Renal cortex interstitium (tissue), 11 donors: Measurements from ENCODE around the gene MAGED2. TPM values are rescaled to one million over a fixed set of nuclear protein-coding genes. Genes with fewer than 3 reads are reported as not detected.

Experiments
- DNase-seq, 11 donors: peaks; one replicate each; pipeline ENCODE4 v3.0.0-alpha.2; 2013; ENCODE audit warnings: low read depth in 9 of 11, low spot score in 4 of 11; ENCODE audit errors: extremely low read depth in 1 of 11
- polyA plus RNA-seq, 3 donors: library from polyadenylated mRNA; unstranded; fragments of 120-200 nt; gene quantifications; one replicate each; pipeline ENCODE4 v1.2.1, GENCODE V29; 2013; ENCODE audit not compliant: insufficient read length in 3 of 3

MAGED2 gene
- polyA plus RNA-seq, 3 donors, result 651 to 783 (median 710) TPM

GRCh38 chrX:54798137-54798536, 9.4 kb upstream of the MAGED2 start, which contains the start of gene ITIH6:
ITIH6 (minus strand) TSS chrX:54798255; CDS start chrX:54798210, 45 bp downstream.
- DNase-seq, result no peak

GRCh38 chrX:54799046-54799445, 8.5 kb upstream of the MAGED2 start:
- DNase-seq, result no peak

GRCh38 chrX:54808109-54808604, 612 bp downstream of the MAGED2 start:
- peak in 10 of 11 donors; percentile 55 to 75 (median 70) for DNase-seq

GRCh38 chrX:54808605-54809483, 1.3 kb downstream of the MAGED2 start:
- peak; percentile 89 to 96 (median 93) for DNase-seq

- DNase-seq, result no peak
Observed at GRCh38 chrX:54810532-54810931, 3.0 kb downstream of the MAGED2 start.

GRCh38 chrX:54811301-54811885, 3.8 kb downstream of the MAGED2 start:
- DNase-seq, result no peak

- DNase-seq, result no peak
Observed at GRCh38 chrX:54812306-54812705, 4.8 kb downstream of the MAGED2 start.

- no peak for DNase-seq
Observed at GRCh38 chrX:54817220-54817820, 9.8 kb downstream of the MAGED2 start.

- DNase-seq, result no peak
Observed at GRCh38 chrX:54818221-54818620, 10.7 kb downstream of the MAGED2 start.

- DNase-seq, result no peak
Observed at GRCh38 chrX:54819201-54819600, 11.7 kb downstream of the MAGED2 start.

- DNase-seq, result no peak
Observed at GRCh38 chrX:54820737-54821136, 13.2 kb downstream of the MAGED2 start.

GRCh38 chrX:54821310-54821709, 13.8 kb downstream of the MAGED2 start:
- DNase-seq, result no peak

- no peak for DNase-seq
Observed at GRCh38 chrX:54824195-54824594, 16.6 kb downstream of the MAGED2 start.

- DNase-seq, result no peak
Observed at GRCh38 chrX:54824722-54825121, 17.2 kb downstream of the MAGED2 start.

- no peak for DNase-seq
Observed at GRCh38 chrX:54825716-54826438, 18.3 kb downstream of the MAGED2 start.

- no peak for DNase-seq
Observed at GRCh38 chrX:54826598-54826997, 19.1 kb downstream of the MAGED2 start.

- DNase-seq, result no peak
Observed at GRCh38 chrX:54838583-54838982, 31.0 kb downstream of the MAGED2 start.

GRCh38 chrX:54841184-54841874, 33.8 kb downstream of the MAGED2 start:
- DNase-seq, result peak in 10 of 11 donors; percentile 20 to 62 (median 44)

- no peak for DNase-seq
Observed at GRCh38 chrX:54842607-54843006, 35.1 kb downstream of the MAGED2 start.
